HepG2 (cell line): Measurements from ENCODE around the gene GAS2L2. TPM values are rescaled to one million over a fixed set of nuclear protein-coding genes. Genes with fewer than 3 reads are reported as not detected.

Experiments
- AKAP8 ChIP-seq: sonication (generic); formaldehyde crosslinking; IDR thresholded peaks from 2 replicates; pipeline ENCODE4 v1.5.1; 2020; ENCODE audit warnings: mild to moderate bottlenecking, missing genetic modification reagents
- BCL6 ChIP-seq: IDR thresholded peaks from 2 replicates; pipeline ENCODE4 v1.6.1; 2016; ENCODE audit warnings: missing genetic modification reagents, missing compliant biosample characterization
- CREB3 ChIP-seq: sonication (generic); formaldehyde crosslinking; IDR thresholded peaks from 2 replicates; pipeline ENCODE4 v1.5.0; 2020; ENCODE audit warnings: missing genetic modification reagents
- FOXA1 ChIP-seq, 2 experiments: fragments of 450-650 bp in 1 of 2; sonication (generic) in 1 of 2; formaldehyde crosslinking in 1 of 2; IDR thresholded peaks; 2 replicates each; pipeline versions ENCODE4 v1.4.0 to v1.6.1; 2016 to 2020; ENCODE audit warnings: missing genetic modification reagents in 1 of 2
- HDAC2 ChIP-seq: sonication (generic); formaldehyde crosslinking; IDR thresholded peaks from 2 replicates; pipeline ENCODE4 v1.4.0; 2020; ENCODE audit warnings: missing genetic modification reagents
- HOXD1 ChIP-seq: sonication (generic); formaldehyde crosslinking; IDR thresholded peaks from 2 replicates; pipeline ENCODE4 v1.5.0; 2020; ENCODE audit warnings: missing genetic modification reagents
- MEIS2 ChIP-seq: sonication (generic); formaldehyde crosslinking; IDR thresholded peaks from 2 replicates; pipeline ENCODE4 v1.9.0; 2021; ENCODE audit warnings: mild to moderate bottlenecking, missing genetic modification reagents
- MTA1 ChIP-seq: sonication (generic); formaldehyde crosslinking; IDR thresholded peaks from 2 replicates; pipeline ENCODE4 v1.4.0; 2020; ENCODE audit warnings: missing genetic modification reagents, mild to moderate bottlenecking, borderline replicate concordance
- MYNN ChIP-seq: sonication (generic); formaldehyde crosslinking; IDR thresholded peaks from 2 replicates; pipeline ENCODE4 v1.4.0; 2020; ENCODE audit warnings: mild to moderate bottlenecking, low read depth, missing genetic modification reagents
- PCBP1 ChIP-seq: fragments of 200-400 bp; formaldehyde crosslinking; IDR thresholded peaks from 2 replicates; pipeline ENCODE4 v1.6.1; 2017; ENCODE audit warnings: mild to moderate bottlenecking, low read depth, low read length, borderline replicate concordance
- RARA ChIP-seq: IDR thresholded peaks from 2 replicates; pipeline ENCODE4 v1.6.1; 2016; ENCODE audit warnings: missing genetic modification reagents, missing compliant biosample characterization
- RFX1 ChIP-seq: fragments of 450-650 bp; IDR thresholded peaks from 2 replicates; pipeline ENCODE4 v1.6.1; 2017
- SAP130 ChIP-seq: IDR thresholded peaks from 2 replicates; pipeline ENCODE4 v1.6.1; 2016; ENCODE audit warnings: low read depth
- SATB2 ChIP-seq: sonication (generic); formaldehyde crosslinking; IDR thresholded peaks from 2 replicates; pipeline ENCODE4 v1.5.0; 2020; ENCODE audit warnings: missing genetic modification reagents
- TBP ChIP-seq: sonication (generic); formaldehyde crosslinking; IDR thresholded peaks from 2 replicates; pipeline ENCODE4 v1.5.0; 2020; ENCODE audit warnings: missing genetic modification reagents
- TEAD3 ChIP-seq: optimal IDR thresholded peaks from 2 replicates; pipeline ENCODE3; 2016; ENCODE audit warnings: borderline replicate concordance
- ZBTB20 ChIP-seq: sonication (generic); formaldehyde crosslinking; IDR thresholded peaks from 2 replicates; pipeline ENCODE4 v1.8.1; 2023; ENCODE audit warnings: missing genetic modification reagents, low read depth, mild to moderate bottlenecking, borderline replicate concordance
- ZFY ChIP-seq: sonication (generic); formaldehyde crosslinking; IDR thresholded peaks from 2 replicates; pipeline ENCODE4 v1.4.0; 2020; ENCODE audit warnings: missing genetic modification reagents
- ZNF280B ChIP-seq: sonication (generic); formaldehyde crosslinking; IDR thresholded peaks from 2 replicates; pipeline ENCODE4 v1.5.0; 2020; ENCODE audit warnings: missing genetic modification reagents, mild to moderate bottlenecking, borderline replicate concordance
- ZNF317 ChIP-seq: sonication (generic); formaldehyde crosslinking; IDR thresholded peaks from 2 replicates; pipeline ENCODE4 v1.5.0; 2020; ENCODE audit warnings: mild to moderate bottlenecking, missing genetic modification reagents
- ZNF354B ChIP-seq: sonication (generic); formaldehyde crosslinking; IDR thresholded peaks from 2 replicates; pipeline ENCODE4 v1.8.0; 2022; ENCODE audit warnings: mild to moderate bottlenecking, missing genetic modification reagents
- ZNF567 ChIP-seq: sonication (generic); formaldehyde crosslinking; IDR thresholded peaks from 2 replicates; pipeline ENCODE4 v1.8.1; 2023; ENCODE audit warnings: mild to moderate bottlenecking, missing genetic modification reagents, borderline replicate concordance
- ZNF652 ChIP-seq: IDR thresholded peaks from 2 replicates; pipeline ENCODE4 v1.6.1; 2016; ENCODE audit warnings: low read depth, borderline replicate concordance
- ZNF703 ChIP-seq: sonication (generic); formaldehyde crosslinking; IDR thresholded peaks from 2 replicates; pipeline ENCODE4 v1.5.1; 2020; ENCODE audit warnings: missing genetic modification reagents, mild to moderate bottlenecking, moderate library complexity, borderline replicate concordance
- ZNF709 ChIP-seq: sonication (generic); formaldehyde crosslinking; IDR thresholded peaks from 2 replicates; pipeline ENCODE4 v1.5.0; 2020; ENCODE audit warnings: mild to moderate bottlenecking, missing genetic modification reagents
- ZSCAN22 ChIP-seq: sonication (generic); formaldehyde crosslinking; IDR thresholded peaks from 2 replicates; pipeline ENCODE4 v1.4.0; 2020; ENCODE audit warnings: mild to moderate bottlenecking, missing genetic modification reagents
- polyA plus RNA-seq, 8 experiments: library from polyadenylated mRNA; depleted of rRNA in 3 of 8; stranded (reverse) in 7 of 8; unstranded in 1 of 8; fragments of >200 nt; fragmentation: Illumina TruSeq in 4 of 8; extraction: Trizol in 4 of 8; gene quantifications; 2 replicates each; pipeline versions ENCODE4 v1.2.1 to v1.2.3, GENCODE V29; 2011 to 2016; ENCODE audit warnings: low read depth in 4 of 8, missing spikeins in 1 of 8, mixed read lengths in 1 of 8; ENCODE audit not compliant: insufficient read depth in 1 of 8
- total RNA-seq, 5 experiments: library from RNA; depleted of rRNA; stranded (reverse); fragments of >200 nt; fragmentation: Illumina TruSeq; extraction: Trizol; gene quantifications; 2 replicates each; pipeline ENCODE4 v1.2.3, GENCODE V29; 2016; ENCODE audit warnings: low read depth in 1 of 5
- TF ChIP-seq, protein P1 (sequence below): sonication (generic); formaldehyde crosslinking; IDR thresholded peaks from 2 replicates; pipeline ENCODE4 v1.4.0; 2020; ENCODE audit warnings: missing genetic modification reagents
- TF ChIP-seq, protein P2 (sequence below): sonication (generic); formaldehyde crosslinking; IDR thresholded peaks from 2 replicates; pipeline ENCODE4 v1.5.1; 2020; ENCODE audit warnings: missing genetic modification reagents, mild to moderate bottlenecking, borderline replicate concordance
- TF ChIP-seq, protein P3 (sequence below): sonication (generic); formaldehyde crosslinking; conservative IDR thresholded peaks from 2 replicates; pipeline ENCODE4 v1.4.0; 2020; ENCODE audit warnings: missing genetic modification reagents

GAS2L2 gene
- total and polyA plus RNA-seq, 2 of the 13 experiments (the other 11 are each of a cell fraction or from before 2014, with no cell fraction given) = not detected

DNA sequence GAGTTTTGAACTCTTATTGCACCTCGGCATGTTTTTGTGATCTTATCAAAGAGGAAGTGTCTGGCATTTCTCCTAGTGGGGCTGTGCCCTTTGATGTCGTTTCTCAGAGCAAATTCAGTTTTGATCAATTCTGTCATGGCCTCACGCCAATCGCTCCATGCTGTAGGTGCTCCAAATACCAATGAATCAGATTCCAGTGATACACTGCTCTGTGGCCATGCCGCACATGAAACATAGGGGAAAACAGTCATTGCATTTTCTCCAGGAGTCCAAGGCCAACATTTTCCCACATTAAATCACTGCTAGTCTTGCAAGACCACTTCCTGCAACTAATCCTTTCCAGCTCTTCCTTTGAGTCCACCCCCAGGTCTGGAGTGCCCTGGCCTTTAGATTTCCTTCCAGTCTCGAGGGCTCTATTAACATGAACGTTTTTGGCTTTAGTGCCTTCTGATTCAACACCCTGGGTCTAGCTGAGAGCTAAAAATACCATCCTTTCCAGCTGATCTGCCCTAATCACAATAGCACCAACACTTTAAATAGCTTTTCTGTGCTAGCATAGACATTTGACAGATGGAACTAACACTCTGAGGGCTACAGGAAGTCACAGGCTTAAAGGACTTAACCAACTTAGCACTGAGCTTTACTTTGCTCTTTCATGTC is 39.8 kb downstream of the GAS2L2 start (continued):
- TF ChIP-seq BCL6 (CRISPR knock-in tag) (peak; percentile 58; the same call in 1 of the 2 replicates), TBP (CRISPR knock-in tag) (no peak), RARA (CRISPR knock-in tag) (peak; percentile 85), PCBP1 (no peak), ZFY (CRISPR knock-in tag) (no peak), RFX1 (no peak), ZNF317 (CRISPR knock-in tag) (no peak), MTA1 (CRISPR knock-in tag) (no peak), ZNF709 (no peak), ZNF652 (CRISPR knock-in tag) (no peak), TEAD3 (peak; percentile 75), CREB3 (no peak), ZBTB20 (CRISPR knock-in tag) (no peak), ZNF280B (CRISPR knock-in tag) (no peak), AKAP8 (no peak), MEIS2 (CRISPR knock-in tag) (no peak), MYNN (CRISPR knock-in tag) (no peak), ZNF354B (CRISPR knock-in tag) (no peak), ZNF567 (CRISPR knock-in tag) (no peak), ZNF703 (CRISPR knock-in tag) (no peak), ZSCAN22 (CRISPR knock-in tag) (no peak), SAP130 (CRISPR knock-in tag) (peak; percentile 38; the same call in 1 of the 2 replicates), SATB2 (CRISPR knock-in tag) (no peak), HOXD1 (CRISPR knock-in tag) (no peak), HDAC2 (CRISPR knock-in tag) (peak; percentile 46; the same call in 1 of the 2 replicates), FOXA1 (IDR thresholded peaks at IDR 0.05) (no peak), FOXA1 (CRISPR knock-in tag; IDR thresholded peaks at IDR 0.05) (no peak)
- TF ChIP-seq, protein P1, sequence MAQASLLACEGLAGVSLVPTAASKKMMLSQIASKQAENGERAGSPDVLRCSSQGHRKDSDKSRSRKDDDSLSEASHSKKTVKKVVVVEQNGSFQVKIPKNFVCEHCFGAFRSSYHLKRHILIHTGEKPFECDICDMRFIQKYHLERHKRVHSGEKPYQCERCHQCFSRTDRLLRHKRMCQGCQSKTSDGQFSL = no peak
- TF ChIP-seq, protein P2, sequence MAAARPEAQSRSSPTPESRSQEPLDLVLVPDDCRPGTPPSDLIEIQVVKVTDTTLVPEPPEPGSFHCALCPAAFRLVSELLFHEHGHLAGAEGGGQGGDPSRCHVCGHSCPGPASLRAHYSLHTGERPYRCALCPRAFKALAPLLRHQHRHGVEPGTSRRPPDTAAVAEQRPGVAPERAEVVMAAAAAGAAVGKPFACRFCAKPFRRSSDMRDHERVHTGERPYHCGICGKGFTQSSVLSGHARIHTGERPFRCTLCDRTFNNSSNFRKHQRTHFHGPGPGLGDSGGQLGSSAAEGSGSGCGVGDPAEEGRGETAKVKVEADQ (CRISPR knock-in tag) = no peak
- TF ChIP-seq, protein P3, sequence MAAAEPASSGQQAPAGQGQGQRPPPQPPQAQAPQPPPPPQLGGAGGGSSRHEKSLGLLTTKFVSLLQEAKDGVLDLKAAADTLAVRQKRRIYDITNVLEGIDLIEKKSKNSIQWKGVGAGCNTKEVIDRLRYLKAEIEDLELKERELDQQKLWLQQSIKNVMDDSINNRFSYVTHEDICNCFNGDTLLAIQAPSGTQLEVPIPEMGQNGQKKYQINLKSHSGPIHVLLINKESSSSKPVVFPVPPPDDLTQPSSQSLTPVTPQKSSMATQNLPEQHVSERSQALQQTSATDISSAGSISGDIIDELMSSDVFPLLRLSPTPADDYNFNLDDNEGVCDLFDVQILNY = no peak
